ENCODE results near the gene ZNRF1. TPM values are rescaled to one million over a fixed set of nuclear protein-coding genes. Genes with fewer than 3 reads are reported as not detected.

Gene ZNRF1
- total RNA-seq, 2 donors from 2014 or later = 44.9 to 46.1 TPM

GRCh38 chr16:75064403-75065148 lies 65.8 kb downstream of the ZNRF1 start:
- no peak for TF ChIP-seq CTCF (conservative IDR thresholded peaks at IDR 0.05)
- 91 to 95% methylated on average over 9 to 14 of the region's 15 CpGs for WGBS, 2 experiments (ENCODE audit: insufficient coverage in 1 of 2, insufficient read length in 1 of 2)
- Histone ChIP-seq H3K9me3 (ENCODE audit: control insufficient read depth, low read length) (no peaks in the 10 kb centered on the region), H3K4me1 (ENCODE audit: control insufficient read depth, insufficient read depth, low read length) (no peaks in the 10 kb centered on the region), H3K4me3 (ENCODE audit: low read length) (no peak overlapping the region), H3K36me3 (ENCODE audit: control insufficient read depth, insufficient read depth, low read length) (no peaks in the 10 kb centered on the region), H3K27ac (ENCODE audit: low read depth, low read length) (no peak overlapping the region), H3K9ac (ENCODE audit: extremely low read depth, low read length, poor library complexity, severe bottlenecking) (no peak overlapping the region), H3K27me3 (ENCODE audit: control insufficient read depth, insufficient read depth, low read length, poor library complexity, severe bottlenecking) (no peaks in the 10 kb centered on the region)
- H3K27ac Mint-ChIP-seq = no peak overlapping the region
- H3K4me1 Mint-ChIP-seq = peaks cover 22% of the 10 kb centered on the region
- peaks cover 2% of the 10 kb centered on the region for H3K36me3 Mint-ChIP-seq (ENCODE audit: low read depth)
- no peaks in the 10 kb centered on the region for H3K27me3 Mint-ChIP-seq (ENCODE audit: insufficient read depth)
- DNase-seq = no peak
- H3K4me3 Mint-ChIP-seq = no peak overlapping the region
- H3K9me3 Mint-ChIP-seq = no peaks in the 10 kb centered on the region

- no peak for TF ChIP-seq CTCF (conservative IDR thresholded peaks at IDR 0.05)
- no peaks in the 10 kb centered on the region for H3K4me1 ChIP-seq (ENCODE audit: control insufficient read depth, insufficient read depth, low read length)
- H3K9me3 Mint-ChIP-seq = no peaks in the 10 kb centered on the region
- no peaks in the 10 kb centered on the region for H3K36me3 Mint-ChIP-seq (ENCODE audit: low read depth)
- no peaks in the 10 kb centered on the region for H3K36me3 ChIP-seq (ENCODE audit: control insufficient read depth, insufficient read depth, low read length)
- DNase-seq = no peak
- no peaks in the 10 kb centered on the region for H3K9me3 ChIP-seq (ENCODE audit: control insufficient read depth, low read length)
- no peaks in the 10 kb centered on the region for H3K27me3 ChIP-seq (ENCODE audit: control insufficient read depth, insufficient read depth, low read length, poor library complexity, severe bottlenecking)
- H3K27me3 Mint-ChIP-seq (ENCODE audit: insufficient read depth) = no peaks in the 10 kb centered on the region
- peaks cover 26% of the 10 kb centered on the region for H3K4me1 Mint-ChIP-seq
- H3K4me3 Mint-ChIP-seq = no peak overlapping the region
- H3K9ac ChIP-seq (ENCODE audit: extremely low read depth, low read length, poor library complexity, severe bottlenecking) = no peak overlapping the region
- peak overlapping the region; percentile 75 for H3K27ac Mint-ChIP-seq
- no peak overlapping the region for H3K27ac ChIP-seq (ENCODE audit: low read depth, low read length)
- no peak overlapping the region for H3K4me3 ChIP-seq (ENCODE audit: low read length)
- 96% methylated on average over 7 to 10 of the region's 10 CpGs for whole genome bisulfite sequencing, 2 experiments (ENCODE audit: insufficient coverage in 1 of 2, insufficient read length in 1 of 2)
These were observed 66.3 kb downstream of the ZNRF1 start for GRCh38 chr16:75065149-75065505.

GRCh38 chr16:75065521-75066149 lies 66.8 kb downstream of the ZNRF1 start:
- H3K36me3 ChIP-seq (ENCODE audit: control insufficient read depth, insufficient read depth, low read length) = no peaks in the 10 kb centered on the region
- no peak overlapping the region for H3K4me3 ChIP-seq (ENCODE audit: low read length)
- H3K27ac ChIP-seq (ENCODE audit: low read depth, low read length) = no peak overlapping the region
- peaks cover 28% of the 10 kb centered on the region for H3K4me1 Mint-ChIP-seq
- no peaks in the 10 kb centered on the region for H3K9me3 Mint-ChIP-seq
- H3K36me3 Mint-ChIP-seq (ENCODE audit: low read depth) = no peaks in the 10 kb centered on the region
- H3K27me3 Mint-ChIP-seq (ENCODE audit: insufficient read depth) = no peaks in the 10 kb centered on the region
- no peaks in the 10 kb centered on the region for H3K4me1 ChIP-seq (ENCODE audit: control insufficient read depth, insufficient read depth, low read length)
- no peaks in the 10 kb centered on the region for H3K9me3 ChIP-seq (ENCODE audit: control insufficient read depth, low read length)
- no peak for TF ChIP-seq CTCF (conservative IDR thresholded peaks at IDR 0.05)
- H3K9ac ChIP-seq (ENCODE audit: extremely low read depth, low read length, poor library complexity, severe bottlenecking) = no peak overlapping the region
- no peaks in the 10 kb centered on the region for H3K27me3 ChIP-seq (ENCODE audit: control insufficient read depth, insufficient read depth, low read length, poor library complexity, severe bottlenecking)
- DNase-seq = no peak
- WGBS, 2 experiments (ENCODE audit: insufficient coverage in 1 of 2, insufficient read length in 1 of 2) = 94 to 95% methylated on average over 4 to 7 of the region's 7 CpGs
- no peak overlapping the region for H3K4me3 Mint-ChIP-seq
- H3K27ac Mint-ChIP-seq = no peak overlapping the region

All from endodermal cell (in vitro differentiated cells).